SK-N-SH (cell line): ENCODE results near the gene SLC2A2.

ENCODE experiments used
- EP300 ChIP-seq, 2 experiments: IDR thresholded peaks; 2 replicates each; pipeline versions ENCODE4 v1.4.0 to v1.6.1; 2012; ENCODE audit warnings: borderline replicate concordance in 1 of 2, low read depth in 1 of 2, low read length in 1 of 2
- FOSL2 ChIP-seq: IDR thresholded peaks from 2 replicates; pipeline ENCODE4 v1.4.0; 2012; ENCODE audit warnings: low read depth, mild to moderate bottlenecking, moderate library complexity, borderline replicate concordance
- JUND ChIP-seq: IDR thresholded peaks from 2 replicates; pipeline ENCODE4 v1.4.0; 2012
- POLR2AphosphoS5 ChIP-seq: IDR thresholded peaks from 2 replicates; pipeline ENCODE4 v1.6.1; 2012; ENCODE audit warnings: low read depth, low read length
- SIN3A ChIP-seq: IDR thresholded peaks from 2 replicates; pipeline ENCODE4 v1.6.1; 2012; ENCODE audit warnings: low read depth, mild to moderate bottlenecking, low read length, moderate library complexity, borderline replicate concordance
- TF ChIP-seq, protein P1 (sequence below): IDR thresholded peaks from 2 replicates; pipeline ENCODE4 v1.4.0; 2012; ENCODE audit warnings: low read depth, borderline replicate concordance
- TF ChIP-seq, protein P2 (sequence below): fragments of 200-600 bp; sonication (generic); IDR thresholded peaks from 2 replicates; pipeline ENCODE4 v1.6.1; 2017; ENCODE audit warnings: antibody characterized with exemption, mild to moderate bottlenecking, moderate library complexity

DNA sequence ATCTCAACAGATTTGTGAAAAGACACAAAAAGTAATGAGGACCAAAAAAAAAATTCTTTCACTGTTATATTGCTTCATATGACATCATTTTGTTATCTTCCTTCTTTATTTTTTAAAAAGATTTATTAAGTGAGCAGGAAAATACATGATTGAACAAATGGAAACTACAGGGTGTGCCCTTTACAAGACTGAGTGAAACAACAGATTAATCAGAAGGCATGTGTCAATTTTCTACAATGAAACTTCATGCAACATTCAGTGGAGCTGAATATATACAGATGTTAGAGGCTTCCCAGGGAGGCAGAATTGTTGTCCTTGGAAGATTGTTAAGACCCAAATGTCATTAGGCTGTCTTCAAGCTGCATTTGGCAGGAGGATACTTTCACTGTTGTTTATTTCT is 28.4 kb upstream of the SLC2A2 start:
- no peak for TF ChIP-seq FOSL2
- no peak for TF ChIP-seq JUND
- TF ChIP-seq, protein P1, sequence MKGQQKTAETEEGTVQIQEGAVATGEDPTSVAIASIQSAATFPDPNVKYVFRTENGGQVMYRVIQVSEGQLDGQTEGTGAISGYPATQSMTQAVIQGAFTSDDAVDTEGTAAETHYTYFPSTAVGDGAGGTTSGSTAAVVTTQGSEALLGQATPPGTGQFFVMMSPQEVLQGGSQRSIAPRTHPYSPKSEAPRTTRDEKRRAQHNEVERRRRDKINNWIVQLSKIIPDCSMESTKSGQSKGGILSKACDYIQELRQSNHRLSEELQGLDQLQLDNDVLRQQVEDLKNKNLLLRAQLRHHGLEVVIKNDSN, result no peak
- TF ChIP-seq, protein P2, sequence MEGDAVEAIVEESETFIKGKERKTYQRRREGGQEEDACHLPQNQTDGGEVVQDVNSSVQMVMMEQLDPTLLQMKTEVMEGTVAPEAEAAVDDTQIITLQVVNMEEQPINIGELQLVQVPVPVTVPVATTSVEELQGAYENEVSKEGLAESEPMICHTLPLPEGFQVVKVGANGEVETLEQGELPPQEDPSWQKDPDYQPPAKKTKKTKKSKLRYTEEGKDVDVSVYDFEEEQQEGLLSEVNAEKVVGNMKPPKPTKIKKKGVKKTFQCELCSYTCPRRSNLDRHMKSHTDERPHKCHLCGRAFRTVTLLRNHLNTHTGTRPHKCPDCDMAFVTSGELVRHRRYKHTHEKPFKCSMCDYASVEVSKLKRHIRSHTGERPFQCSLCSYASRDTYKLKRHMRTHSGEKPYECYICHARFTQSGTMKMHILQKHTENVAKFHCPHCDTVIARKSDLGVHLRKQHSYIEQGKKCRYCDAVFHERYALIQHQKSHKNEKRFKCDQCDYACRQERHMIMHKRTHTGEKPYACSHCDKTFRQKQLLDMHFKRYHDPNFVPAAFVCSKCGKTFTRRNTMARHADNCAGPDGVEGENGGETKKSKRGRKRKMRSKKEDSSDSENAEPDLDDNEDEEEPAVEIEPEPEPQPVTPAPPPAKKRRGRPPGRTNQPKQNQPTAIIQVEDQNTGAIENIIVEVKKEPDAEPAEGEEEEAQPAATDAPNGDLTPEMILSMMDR, result no peak
- no peak for TF ChIP-seq EP300 (IDR thresholded peaks at IDR 0.05; ENCODE audit: borderline replicate concordance in 1 of 2, low read depth in 1 of 2, low read length in 1 of 2)
- TF ChIP-seq POLR2AphosphoS5, result no peak
- no peak for TF ChIP-seq SIN3A
